HCT116 (cell line): Measurements from ENCODE around the gene MAN2B1. TPM values are rescaled to one million over a fixed set of nuclear protein-coding genes. Genes with fewer than 3 reads are reported as not detected.

Experiments
- CEBPB ChIP-seq: IDR thresholded peaks from 2 replicates; pipeline ENCODE4 v1.6.1; 2012; ENCODE audit warnings: low read depth
- ELF1 ChIP-seq: IDR thresholded peaks from 2 replicates; pipeline ENCODE4 v1.6.1; 2012; ENCODE audit warnings: low read depth, borderline replicate concordance
- EZH2 ChIP-seq: fragments of 200-600 bp; sonication (generic); IDR thresholded peaks from 2 replicates; pipeline ENCODE4 v1.6.1; 2017; ENCODE audit warnings: antibody characterized with exemption, mixed run types
- POLR2A ChIP-seq: IDR thresholded peaks from 2 replicates; pipeline ENCODE4 v1.7.0; 2011; ENCODE audit warnings: borderline replicate concordance; ENCODE audit not compliant: insufficient read depth, insufficient read length; ENCODE audit errors: extremely low read depth
- SP1 ChIP-seq: IDR thresholded peaks from 2 replicates; pipeline ENCODE4 v1.6.1; 2012; ENCODE audit warnings: low read depth
- total RNA-seq: library from RNA; stranded (reverse); gene quantifications from one replicate; pipeline ENCODE4 v1.2.1, GENCODE V29; 2021; ENCODE audit not compliant: unreplicated experiment
- TF ChIP-seq, protein P1 (sequence below): IDR thresholded peaks from 2 replicates; pipeline ENCODE4 v1.6.1; 2012; ENCODE audit warnings: low read depth
- TF ChIP-seq, protein P2 (sequence below): IDR thresholded peaks from 2 replicates; pipeline ENCODE4 v1.6.1; 2012

The MAN2B1 gene
- total RNA-seq, 1 experiment from 2014 or later, result 48.3 TPM

DNA sequence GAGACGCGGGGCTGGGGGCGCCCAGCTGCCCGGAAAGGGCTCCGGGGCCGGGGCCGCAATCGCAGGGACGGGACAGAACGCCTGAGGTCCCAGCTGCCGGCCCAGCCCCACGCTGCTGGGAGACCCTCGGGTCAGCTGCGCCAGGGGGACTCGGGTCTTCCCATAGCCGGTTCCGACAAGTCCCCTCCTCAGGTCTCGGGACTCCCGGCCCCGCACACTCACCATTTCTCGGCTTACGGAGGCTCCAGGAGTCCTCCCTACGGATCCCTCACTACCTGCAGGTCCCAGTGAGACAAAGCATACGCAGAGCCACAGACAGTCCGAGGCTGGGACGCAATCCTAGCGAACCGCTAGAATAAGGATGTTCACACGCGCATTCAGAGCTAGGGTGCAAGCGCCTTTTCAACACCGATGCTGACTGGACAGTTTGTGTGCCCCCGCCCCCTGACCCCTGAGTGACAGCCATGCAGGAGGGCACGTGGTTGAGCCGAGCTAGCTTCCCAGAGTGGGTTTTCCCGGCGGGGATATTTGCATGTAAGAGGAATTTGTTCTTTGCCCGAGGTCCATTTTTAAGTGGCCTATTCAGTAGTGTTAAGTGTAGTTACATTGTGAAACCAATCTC lies 69.5 kb downstream of the MAN2B1 start (continued):
- TF ChIP-seq, protein P1, sequence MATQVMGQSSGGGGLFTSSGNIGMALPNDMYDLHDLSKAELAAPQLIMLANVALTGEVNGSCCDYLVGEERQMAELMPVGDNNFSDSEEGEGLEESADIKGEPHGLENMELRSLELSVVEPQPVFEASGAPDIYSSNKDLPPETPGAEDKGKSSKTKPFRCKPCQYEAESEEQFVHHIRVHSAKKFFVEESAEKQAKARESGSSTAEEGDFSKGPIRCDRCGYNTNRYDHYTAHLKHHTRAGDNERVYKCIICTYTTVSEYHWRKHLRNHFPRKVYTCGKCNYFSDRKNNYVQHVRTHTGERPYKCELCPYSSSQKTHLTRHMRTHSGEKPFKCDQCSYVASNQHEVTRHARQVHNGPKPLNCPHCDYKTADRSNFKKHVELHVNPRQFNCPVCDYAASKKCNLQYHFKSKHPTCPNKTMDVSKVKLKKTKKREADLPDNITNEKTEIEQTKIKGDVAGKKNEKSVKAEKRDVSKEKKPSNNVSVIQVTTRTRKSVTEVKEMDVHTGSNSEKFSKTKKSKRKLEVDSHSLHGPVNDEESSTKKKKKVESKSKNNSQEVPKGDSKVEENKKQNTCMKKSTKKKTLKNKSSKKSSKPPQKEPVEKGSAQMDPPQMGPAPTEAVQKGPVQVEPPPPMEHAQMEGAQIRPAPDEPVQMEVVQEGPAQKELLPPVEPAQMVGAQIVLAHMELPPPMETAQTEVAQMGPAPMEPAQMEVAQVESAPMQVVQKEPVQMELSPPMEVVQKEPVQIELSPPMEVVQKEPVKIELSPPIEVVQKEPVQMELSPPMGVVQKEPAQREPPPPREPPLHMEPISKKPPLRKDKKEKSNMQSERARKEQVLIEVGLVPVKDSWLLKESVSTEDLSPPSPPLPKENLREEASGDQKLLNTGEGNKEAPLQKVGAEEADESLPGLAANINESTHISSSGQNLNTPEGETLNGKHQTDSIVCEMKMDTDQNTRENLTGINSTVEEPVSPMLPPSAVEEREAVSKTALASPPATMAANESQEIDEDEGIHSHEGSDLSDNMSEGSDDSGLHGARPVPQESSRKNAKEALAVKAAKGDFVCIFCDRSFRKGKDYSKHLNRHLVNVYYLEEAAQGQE, result no peak
- TF ChIP-seq POLR2A (no peak), ELF1 (no peak), CEBPB (no peak), EZH2 (no peak), SP1 (no peak)
- TF ChIP-seq, protein P2, sequence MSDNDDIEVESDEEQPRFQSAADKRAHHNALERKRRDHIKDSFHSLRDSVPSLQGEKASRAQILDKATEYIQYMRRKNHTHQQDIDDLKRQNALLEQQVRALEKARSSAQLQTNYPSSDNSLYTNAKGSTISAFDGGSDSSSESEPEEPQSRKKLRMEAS, result no peak

Other genes with a start within 250 kb of the MAN2B1 start
- gene ZNF443, start 225.7 kb downstream of the MAN2B1 start, total RNA-seq, result 2.9 TPM
- gene ZNF709, start 181.9 kb downstream of the MAN2B1 start, total RNA-seq, result not detected
- gene ZNF564, start 115.3 kb downstream of the MAN2B1 start, total RNA-seq, result 6.1 TPM
- 5.8 TPM for gene ZNF490, start 55.9 kb downstream of the MAN2B1 start, total RNA-seq
- 21.2 TPM for gene ZNF791, start 55.8 kb downstream of the MAN2B1 start, total RNA-seq
- gene WDR83, start 65 bp upstream of the MAN2B1 start, total RNA-seq, result 20.1 TPM
- gene DHPS, start 15.1 kb upstream of the MAN2B1 start, total RNA-seq, result 134 TPM
- gene GNG14, start 21.3 kb upstream of the MAN2B1 start, total RNA-seq, result not detected
- 14.0 TPM for gene FBXW9, start 29.9 kb upstream of the MAN2B1 start, total RNA-seq
- gene TNPO2, start 57.2 kb upstream of the MAN2B1 start, total RNA-seq, result 81.8 TPM
- 155 TPM for gene TRIR, start 67.9 kb upstream of the MAN2B1 start, total RNA-seq
- gene GET3, start 70.8 kb upstream of the MAN2B1 start, total RNA-seq, result 77.6 TPM
- 0.10 TPM for gene BEST2, start 85.0 kb upstream of the MAN2B1 start, total RNA-seq
- gene HOOK2, start 108.8 kb upstream of the MAN2B1 start, total RNA-seq, result 96.3 TPM
- 194 TPM for gene JUNB, start 124.7 kb upstream of the MAN2B1 start, total RNA-seq
- gene PRDX2, start 135.1 kb upstream of the MAN2B1 start, total RNA-seq, result 387 TPM
- gene THSD8, start 135.3 kb upstream of the MAN2B1 start, total RNA-seq, result 33.3 TPM
- gene RNASEH2A, start 139.8 kb upstream of the MAN2B1 start, total RNA-seq, result 54.5 TPM
- 25.1 TPM for gene RTBDN, start 167.8 kb upstream of the MAN2B1 start, total RNA-seq
- gene MAST1, start 171.8 kb upstream of the MAN2B1 start, total RNA-seq, result 28.9 TPM
- gene DNASE2, start 214.7 kb upstream of the MAN2B1 start, total RNA-seq, result 36.6 TPM
- gene KLF1, start 220.5 kb upstream of the MAN2B1 start, total RNA-seq, result not detected
- gene GCDH, start 224.4 kb upstream of the MAN2B1 start, total RNA-seq, result 23.2 TPM